HG03045 (cell line): ENCODE data around the gene ITGA11.

Experiments used
- ATAC-seq: cut with Tn5 transposase; IDR thresholded peaks from one replicate; pipeline ENCODE4 v1.9.1; 2021; ENCODE audit warnings: mild to moderate bottlenecking, moderate library complexity; ENCODE audit not compliant: unreplicated experiment

ITGA11 gene

GRCh38 chr15:68314563-68314962, 117.4 kb downstream of the ITGA11 start:
- ATAC-seq = no peak

GRCh38 chr15:68313501-68314410, 118.2 kb downstream of the ITGA11 start:
- ATAC-seq = no peak

- no peak for ATAC-seq
Measured at GRCh38 chr15:68312701-68313204, 119.2 kb downstream of the ITGA11 start.

DNA sequence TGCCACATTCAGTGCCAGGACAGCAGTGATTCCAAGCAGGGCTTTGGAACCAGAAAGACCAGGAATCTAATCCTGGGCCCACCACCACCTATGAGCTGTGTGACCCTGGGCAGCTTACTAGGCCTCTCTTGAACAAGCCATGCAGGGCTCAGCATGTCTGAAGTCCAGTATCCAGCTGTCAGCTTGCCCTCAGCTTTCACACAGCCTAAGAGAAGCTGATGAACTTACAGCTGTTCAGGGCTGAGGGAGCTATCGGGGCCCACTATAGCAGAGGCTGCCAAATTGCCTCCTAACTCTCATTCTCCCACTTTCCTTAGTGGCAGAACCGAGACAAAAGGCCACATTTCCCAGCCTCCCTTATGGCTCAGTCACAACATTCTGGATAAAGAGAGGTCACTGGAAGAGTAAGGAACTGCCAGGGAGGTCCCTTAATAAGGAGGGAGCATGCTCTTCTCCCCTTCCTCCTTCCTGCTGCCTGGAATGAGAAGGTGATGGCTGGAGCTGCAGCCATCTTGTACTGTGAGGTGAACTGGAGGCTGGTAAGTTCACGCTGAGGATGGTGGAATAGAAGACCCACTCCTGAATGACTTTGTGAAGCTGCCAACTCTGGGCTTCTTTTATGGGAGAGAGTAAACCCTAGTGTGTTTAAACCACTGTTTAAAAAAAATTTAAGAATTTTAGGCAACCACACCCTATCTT, 120.0 kb downstream of the ITGA11 start:
- no peak for ATAC-seq

- ATAC-seq = no peak
Measured at GRCh38 chr15:68311464-68311835, 120.5 kb downstream of the ITGA11 start.

GRCh38 chr15:68310804-68311463, 121.0 kb downstream of the ITGA11 start:
- no peak for ATAC-seq

DNA sequence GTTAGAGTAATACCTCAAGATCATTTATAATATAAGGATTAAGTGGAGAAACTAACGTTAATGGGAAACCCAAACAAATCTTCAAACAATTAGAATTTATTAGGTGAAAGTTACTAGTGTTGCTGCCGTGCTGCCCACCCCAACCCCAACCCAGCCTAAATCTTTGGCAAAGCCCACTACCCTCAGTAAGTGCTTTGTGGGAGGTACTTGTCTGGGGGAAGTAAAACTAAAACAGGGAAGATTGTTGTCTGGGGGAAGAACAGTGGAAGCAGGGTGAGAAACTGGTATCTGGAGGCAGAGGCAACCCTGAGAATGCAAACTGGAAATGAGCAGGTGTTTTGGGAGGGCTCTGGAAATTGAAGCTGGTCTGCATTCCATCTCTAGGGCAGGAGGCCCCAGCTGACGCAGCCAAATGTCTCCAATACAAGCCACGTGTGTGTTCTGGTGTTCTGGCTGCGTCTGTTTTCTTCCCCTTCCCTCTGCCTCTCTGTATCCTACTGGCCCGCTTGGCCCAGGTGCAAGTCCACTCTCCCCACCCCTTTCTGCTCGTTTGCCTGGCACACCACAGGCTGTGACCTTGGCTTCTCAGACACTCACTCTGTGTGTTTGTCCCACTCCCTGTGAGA, 121.7 kb downstream of the ITGA11 start:
- no peak for ATAC-seq

DNA sequence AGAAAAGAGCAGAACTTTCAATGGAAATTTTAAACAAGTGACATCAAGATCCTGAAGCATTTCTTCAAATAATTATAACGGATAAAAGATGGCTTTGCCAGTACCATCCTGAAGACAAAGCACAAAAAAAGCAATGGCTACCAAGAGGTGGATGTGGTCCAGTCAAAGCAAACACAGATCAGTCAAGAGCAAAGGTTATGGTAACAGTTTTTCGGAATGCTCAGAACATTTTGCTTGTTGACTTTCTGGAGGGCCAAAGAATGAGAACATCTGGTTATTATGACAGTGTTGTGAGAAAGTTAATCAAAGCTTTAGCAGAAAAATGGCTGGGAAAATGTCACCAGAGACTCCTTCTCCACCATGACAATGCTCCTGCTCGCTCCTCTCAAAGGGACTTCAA, 122.9 kb downstream of the ITGA11 start:
- no peak for ATAC-seq

DNA sequence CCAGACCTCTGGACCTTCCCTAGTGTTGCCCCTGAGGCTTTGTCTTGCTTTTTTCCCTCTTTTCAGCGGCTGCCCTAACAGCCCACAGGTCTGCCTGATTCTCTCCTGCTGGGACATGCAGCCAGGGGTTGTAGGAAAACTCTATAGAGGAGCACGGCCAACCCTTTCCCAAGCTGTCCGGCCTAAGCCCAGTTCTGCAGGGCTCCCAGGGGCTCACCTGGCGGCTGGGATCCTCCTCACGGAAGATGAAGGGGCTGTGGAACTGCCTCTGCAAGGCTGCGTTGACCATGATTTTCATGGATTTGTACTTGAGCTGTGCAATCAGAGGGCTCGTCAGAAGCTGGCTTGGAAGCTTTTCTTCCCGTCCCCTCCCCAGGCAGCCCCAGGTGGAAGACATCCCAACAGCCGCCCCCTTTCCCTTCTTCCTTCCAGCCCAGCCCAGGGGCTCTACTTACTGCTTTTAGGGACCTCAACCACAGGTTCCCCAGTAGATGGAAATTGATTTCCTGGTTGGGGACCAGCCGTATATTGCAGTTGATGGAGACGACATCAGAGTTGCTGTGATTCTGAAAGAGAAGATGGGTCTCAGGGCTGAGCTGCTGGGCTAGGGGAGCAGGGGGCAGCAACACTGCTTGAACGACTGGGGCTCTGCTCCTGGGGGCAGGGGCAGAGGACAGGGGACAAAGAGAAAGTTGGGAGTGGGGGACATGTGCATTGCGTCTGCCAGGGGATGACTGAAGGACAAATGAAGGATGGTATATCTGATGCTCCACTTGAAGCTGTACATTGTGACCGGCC, 124.6 kb downstream of the ITGA11 start:
- no peak for ATAC-seq

DNA sequence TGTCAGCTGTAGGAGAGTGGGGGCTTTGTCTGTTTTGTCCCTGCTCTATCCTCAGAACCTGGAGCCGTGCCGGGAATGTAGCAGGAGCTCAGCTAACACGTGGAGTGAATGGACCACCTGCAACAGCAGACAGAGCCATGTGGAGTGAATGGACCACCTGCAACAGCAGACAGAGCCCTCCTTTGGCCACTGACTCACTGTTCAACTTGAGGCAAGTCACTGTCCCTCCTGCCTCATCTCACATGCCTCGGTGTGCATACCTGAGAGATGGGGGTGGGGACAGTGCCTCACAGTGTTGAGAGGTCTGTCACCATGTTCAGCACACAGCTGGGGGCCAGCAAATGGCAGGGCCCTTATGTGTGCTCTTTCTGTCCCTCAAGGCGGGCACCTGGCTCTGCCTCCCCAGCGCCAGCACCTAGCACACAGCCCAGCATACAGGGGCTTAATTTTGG, 126.5 kb downstream of the ITGA11 start:
- ATAC-seq = no peak

DNA sequence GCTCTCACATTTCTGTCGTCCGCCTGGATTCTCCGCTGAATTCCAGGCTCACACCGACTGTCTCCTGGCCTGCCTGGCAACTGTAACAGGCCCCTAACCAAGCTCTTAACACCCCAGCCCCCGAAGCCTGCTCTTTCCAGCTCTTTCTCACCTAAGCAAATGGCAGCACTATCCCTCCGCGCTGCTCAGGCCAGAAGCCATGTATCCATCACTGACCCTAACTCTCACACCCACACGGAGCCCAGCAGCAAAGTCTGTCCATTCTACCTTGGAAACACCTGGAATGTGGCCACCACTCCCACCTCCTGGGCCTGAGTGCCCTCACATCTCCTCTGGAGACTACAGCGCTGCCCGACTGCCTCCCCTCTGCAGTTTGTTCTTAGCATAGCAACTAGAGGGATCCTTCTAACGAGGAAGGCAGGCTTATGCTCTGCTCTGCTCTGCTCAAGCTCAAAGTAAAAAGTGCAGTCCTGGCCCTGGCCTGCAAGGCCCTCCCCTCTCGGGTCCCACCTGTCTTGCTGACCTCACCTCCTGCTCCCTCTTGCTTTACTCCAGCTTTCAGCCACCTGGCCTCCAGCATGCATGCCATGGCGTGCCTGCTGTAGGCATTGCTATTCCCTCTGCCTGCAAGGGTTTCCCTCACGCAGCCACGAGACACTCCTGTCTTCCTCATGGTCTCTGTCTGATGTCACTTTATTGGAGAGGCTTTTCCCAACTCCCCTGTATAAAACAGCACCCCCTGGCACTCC, 127.2 kb downstream of the ITGA11 start:
- ATAC-seq = no peak

GRCh38 chr15:68303560-68304436, 128.2 kb downstream of the ITGA11 start:
- no peak for ATAC-seq

GRCh38 chr15:68303134-68303533, 128.8 kb downstream of the ITGA11 start:
- ATAC-seq = no peak

GRCh38 chr15:68302729-68303128, 129.2 kb downstream of the ITGA11 start:
- ATAC-seq = no peak

GRCh38 chr15:68301301-68301700, 130.7 kb downstream of the ITGA11 start:
- ATAC-seq = no peak

DNA sequence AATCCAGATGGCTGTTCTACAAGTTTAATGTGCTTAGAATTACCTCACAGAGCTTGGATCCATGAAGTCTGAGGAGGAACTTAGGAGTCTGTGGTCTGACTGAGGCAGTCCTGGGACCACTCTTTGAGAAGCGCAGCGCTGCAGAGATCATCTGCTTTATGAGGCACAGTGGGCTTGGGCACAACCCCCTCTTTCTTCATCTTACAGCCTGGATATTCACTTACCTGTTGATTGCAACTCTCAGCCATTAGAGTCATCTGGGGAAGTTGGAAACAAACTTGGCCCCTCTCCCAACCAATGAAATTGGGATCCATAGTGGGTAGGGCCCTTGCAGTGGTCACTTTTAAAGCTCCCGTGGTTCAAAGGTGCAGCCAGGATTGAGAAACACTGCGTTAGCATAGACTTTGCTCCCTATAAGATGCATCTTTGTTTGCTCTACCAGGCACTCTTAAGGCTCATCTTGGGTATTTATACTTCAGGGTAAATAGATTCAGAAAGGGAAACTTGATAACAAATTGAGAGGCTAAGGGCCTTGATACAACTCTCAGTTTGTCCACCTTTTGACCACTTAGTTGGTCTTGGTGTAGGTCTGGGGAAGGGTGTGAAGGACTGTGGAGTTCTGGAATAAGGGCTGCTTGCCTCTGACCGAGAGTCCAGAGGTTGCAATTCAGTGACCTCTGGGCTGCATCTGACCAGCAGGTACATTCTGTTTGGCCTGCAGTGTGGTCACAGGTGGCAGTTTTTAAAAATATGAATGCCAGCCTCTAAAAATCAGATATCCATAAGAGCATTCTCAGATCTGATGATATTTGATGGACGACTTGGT, 131.6 kb downstream of the ITGA11 start:
- no peak for ATAC-seq

DNA sequence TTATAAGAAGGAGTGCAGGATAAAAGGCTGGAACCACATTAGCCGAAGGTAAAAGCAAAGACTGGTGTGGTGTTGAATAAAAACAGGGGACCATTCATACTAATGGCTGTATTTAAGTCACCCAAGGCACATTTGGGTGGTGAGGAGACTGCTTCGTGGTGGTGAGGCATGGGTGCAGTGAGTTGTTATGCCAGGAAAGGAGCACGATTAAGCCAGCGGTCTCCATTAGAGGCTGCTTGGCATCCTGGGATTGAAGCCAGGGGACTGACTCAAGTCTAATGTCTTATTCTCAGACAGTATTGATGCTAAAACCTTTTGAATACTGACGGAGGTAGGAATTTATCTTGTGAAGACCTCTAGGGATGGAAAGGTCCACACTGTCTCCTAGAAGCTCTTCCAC, 132.5 kb downstream of the ITGA11 start:
- ATAC-seq = no peak
